Measurements from ENCODE around the gene OSBPL2. TPM values are rescaled to one million over a fixed set of nuclear protein-coding genes. Genes with fewer than 3 reads are reported as not detected.

OSBPL2 gene
- total RNA-seq, 4 donors from 2014 or later: 48.4 to 65.1 (median 55.8) TPM

GRCh38 chr20:62266340-62266739 is 28.0 kb downstream of the OSBPL2 start:
- peaks cover 0 to 19% (median 6%) of the 10 kb centered on the region in 3 donors for H3K4me1 ChIP-seq
- no peak for DNase-seq
- H3K4me3 ChIP-seq: no peak overlapping the region
- peaks cover 13 to 91% (median 25%) of the 10 kb centered on the region in 3 donors for H3K36me3 ChIP-seq
- intact Hi-C loops (cut with DNase I): no loop called here
- TF ChIP-seq POLR2A (IDR thresholded peaks at IDR 0.05): no peak
- TF ChIP-seq CTCF (IDR thresholded peaks at IDR 0.05): no peak
- no peaks in the 10 kb centered on the region for H3K9me3 ChIP-seq
- H3K27ac ChIP-seq: no peak overlapping the region
- H3K27me3 ChIP-seq: no peaks in the 10 kb centered on the region
- 91 to 93% methylated on average over 10 of the region's 10 CpGs for WGBS, 2 donors

- Histone ChIP-seq H3K27me3 (no peaks in the 10 kb centered on the region), H3K4me3 (no peak overlapping the region), H3K27ac (no peak overlapping the region), H3K9me3 (no peaks in the 10 kb centered on the region), H3K36me3 (peaks cover 13 to 91% (median 23%) of the 10 kb centered on the region in 3 donors), H3K4me1 (peaks cover 0 to 19% (median 6%) of the 10 kb centered on the region in 3 donors)
- no peak for DNase-seq
- 59% methylated on average over 12 of the region's 13 CpGs for WGBS, 2 donors
- intact Hi-C loops (cut with DNase I): no loop called here
- TF ChIP-seq CTCF (IDR thresholded peaks at IDR 0.05) (no peak), POLR2A (IDR thresholded peaks at IDR 0.05) (no peak)
Measured at GRCh38 chr20:62266851-62267250, 28.5 kb downstream of the OSBPL2 start.

GRCh38 chr20:62267543-62267942 is 29.2 kb downstream of the OSBPL2 start:
- TF ChIP-seq POLR2A (IDR thresholded peaks at IDR 0.05) (no peak), CTCF (IDR thresholded peaks at IDR 0.05) (no peak)
- peaks cover 16 to 91% (median 25%) of the 10 kb centered on the region in 3 donors for H3K36me3 ChIP-seq
- DNase-seq: no peak
- no peak overlapping the region for H3K4me3 ChIP-seq
- H3K4me1 ChIP-seq: peaks cover 0 to 19% (median 6%) of the 10 kb centered on the region in 3 donors
- H3K27me3 ChIP-seq: no peaks in the 10 kb centered on the region
- intact Hi-C loops (cut with DNase I): no loop called here
- H3K27ac ChIP-seq: no peak overlapping the region
- H3K9me3 ChIP-seq: no peaks in the 10 kb centered on the region
- 61 to 78% methylated on average over 9 to 10 of the region's 10 CpGs for WGBS, 2 donors

- H3K9me3 ChIP-seq: no peaks in the 10 kb centered on the region
- H3K4me3 ChIP-seq: no peak overlapping the region
Measured at GRCh38 chr20:62268228-62268900, 30.0 kb downstream of the OSBPL2 start.

More at GRCh38 chr20:62268228-62268900, 30.0 kb downstream of the OSBPL2 start:
- intact Hi-C loops (cut with DNase I): no loop called here
- no peak for DNase-seq
- peaks cover 10 to 91% (median 29%) of the 10 kb centered on the region in 3 donors for H3K36me3 ChIP-seq
- H3K27me3 ChIP-seq: no peaks in the 10 kb centered on the region
- no peak for TF ChIP-seq CTCF (IDR thresholded peaks at IDR 0.05)
- no peak for TF ChIP-seq POLR2A (IDR thresholded peaks at IDR 0.05)
- no peak overlapping the region for H3K27ac ChIP-seq
- 74 to 86% methylated on average over 6 to 7 of the region's 7 CpGs for WGBS, 2 donors
- H3K4me1 ChIP-seq: peaks cover 0 to 19% (median 6%) of the 10 kb centered on the region in 3 donors

Measured in esophagus squamous epithelium (tissue), 5 donors.